C4-2B (cell line): ENCODE measurements around the gene ROPN1.
"Not testable (repeated sequence)": the region's sequence is repeated elsewhere in the genome, so short reads cannot be mapped to it uniquely, and the experiment has no call there.

ENCODE experiments used
- CTCF ChIP-seq: fragments of 450-650 bp; conservative IDR thresholded peaks from 2 replicates; pipeline ENCODE4 v1.5.1; 2017; ENCODE audit warnings: mild to moderate bottlenecking
- ZFX ChIP-seq: fragments of 450-650 bp; IDR thresholded peaks from 2 replicates; pipeline ENCODE4 v1.6.1; 2017

- not testable (repeated sequence) for TF ChIP-seq CTCF, ZFX
These were observed at the start of gene ROPN1 for GRCh38 chr3:123991730-123992588.
